Epithelial cell of prostate (primary cell): ENCODE data around the gene DNAJC16.
A peak's percentile ranks its signal among the peaks of the same experiment; 100 is the strongest.

Source experiments
- DNase-seq: peaks from one replicate; pipeline ENCODE4 v3.0.0-alpha.2; 2011; ENCODE audit warnings: low read depth, low spot score
- H3K27ac ChIP-seq: fragments of 450-650 bp; 2 replicates; pipeline ENCODE4 v1.5.1; 2017; ENCODE audit warnings: mild to moderate bottlenecking

DNAJC16 gene

GRCh38 chr1:15617173-15618076 lies 90.8 kb downstream of the DNAJC16 start, which contains the start of gene DDI2:
TSS of gene DDI2 (plus strand) at chr1:15617458. CDS start at chr1:15617671, 213 bp downstream.
- H3K27ac ChIP-seq, result peak within 1 kb of the TSS; percentile 96
- DNase-seq, result peak; percentile 89

DNA sequence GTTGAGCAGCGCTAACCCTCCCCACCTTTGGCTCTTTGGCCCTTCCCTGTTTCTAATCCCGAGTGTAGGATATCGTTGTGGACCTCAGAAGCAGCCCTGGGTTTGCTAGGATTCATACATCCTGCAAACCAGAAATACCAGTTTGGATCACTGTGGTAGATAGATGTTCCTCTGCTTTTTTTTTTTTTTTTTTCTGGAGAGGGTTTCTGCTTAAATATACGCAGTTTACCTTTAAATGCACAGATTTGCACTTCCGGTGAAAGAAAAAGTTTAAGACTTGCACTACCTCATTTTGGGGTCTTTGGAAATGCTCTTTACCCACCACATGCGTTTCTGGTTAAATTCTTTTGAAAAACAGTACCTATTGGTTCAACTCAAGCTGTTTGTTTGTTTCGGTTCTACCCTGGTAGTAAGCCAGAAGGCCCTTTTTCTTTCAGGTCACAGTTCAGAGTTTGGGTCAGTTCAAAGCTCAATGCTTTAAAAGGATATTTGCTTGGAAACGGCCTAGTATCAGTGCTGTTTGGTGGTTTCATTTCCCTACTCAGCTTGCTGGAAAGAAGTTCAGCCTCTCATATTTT lies 91.5 kb downstream of the DNAJC16 start:
- peak overlapping the region; percentile 96 for H3K27ac ChIP-seq
- peak; percentile 60 for DNase-seq

DNA sequence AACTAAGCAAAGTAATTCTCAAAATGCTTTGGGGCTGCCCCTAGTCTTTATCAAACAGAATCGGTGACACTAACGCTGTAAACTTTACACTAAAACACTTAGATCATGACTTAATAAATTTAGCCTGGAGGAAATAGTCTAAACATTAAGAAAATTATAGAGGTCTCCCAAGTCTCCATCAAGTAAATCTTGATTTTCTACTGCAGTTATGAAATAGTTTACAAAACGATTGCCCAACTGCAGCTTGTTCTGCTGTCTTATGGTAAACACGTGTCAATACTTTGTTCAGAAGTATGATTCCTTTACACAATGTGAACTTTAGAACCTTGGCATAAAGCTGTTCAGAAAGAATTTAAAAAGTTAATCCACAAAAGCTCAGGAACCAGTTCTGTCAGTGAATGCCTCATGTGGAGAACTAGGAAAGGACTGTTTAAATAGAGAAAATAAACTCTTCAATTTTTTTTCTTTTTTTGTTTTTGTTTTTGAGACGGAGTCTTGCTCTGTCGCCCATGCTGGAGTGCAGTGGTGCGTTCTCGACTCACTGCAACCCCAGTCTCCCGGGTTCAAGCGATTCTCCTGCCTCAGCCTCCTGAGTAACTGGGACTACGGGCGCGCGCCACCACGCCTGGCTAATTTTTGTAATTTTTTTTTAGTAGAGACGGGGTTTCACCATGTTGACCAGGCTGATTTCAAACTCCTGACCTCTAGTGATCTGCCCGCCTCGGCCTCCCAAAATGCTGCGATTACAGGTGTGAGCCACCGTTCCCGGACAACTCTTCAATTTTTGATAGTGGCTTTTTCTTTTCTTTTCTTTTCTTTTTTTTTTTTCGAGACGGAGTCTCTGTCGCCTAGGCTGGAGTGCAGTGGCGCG lies 92.2 kb downstream of the DNAJC16 start:
- DNase-seq, result peak; percentile 57

GRCh38 chr1:15620155-15620545 lies 93.5 kb downstream of the DNAJC16 start:
- H3K27ac ChIP-seq, result peak overlapping the region; percentile 96
- DNase-seq, result peak; percentile 46

More for the DNA sequence above, 92.2 kb downstream of the DNAJC16 start:
- peak overlapping the region; percentile 96 for H3K27ac ChIP-seq

DNA sequence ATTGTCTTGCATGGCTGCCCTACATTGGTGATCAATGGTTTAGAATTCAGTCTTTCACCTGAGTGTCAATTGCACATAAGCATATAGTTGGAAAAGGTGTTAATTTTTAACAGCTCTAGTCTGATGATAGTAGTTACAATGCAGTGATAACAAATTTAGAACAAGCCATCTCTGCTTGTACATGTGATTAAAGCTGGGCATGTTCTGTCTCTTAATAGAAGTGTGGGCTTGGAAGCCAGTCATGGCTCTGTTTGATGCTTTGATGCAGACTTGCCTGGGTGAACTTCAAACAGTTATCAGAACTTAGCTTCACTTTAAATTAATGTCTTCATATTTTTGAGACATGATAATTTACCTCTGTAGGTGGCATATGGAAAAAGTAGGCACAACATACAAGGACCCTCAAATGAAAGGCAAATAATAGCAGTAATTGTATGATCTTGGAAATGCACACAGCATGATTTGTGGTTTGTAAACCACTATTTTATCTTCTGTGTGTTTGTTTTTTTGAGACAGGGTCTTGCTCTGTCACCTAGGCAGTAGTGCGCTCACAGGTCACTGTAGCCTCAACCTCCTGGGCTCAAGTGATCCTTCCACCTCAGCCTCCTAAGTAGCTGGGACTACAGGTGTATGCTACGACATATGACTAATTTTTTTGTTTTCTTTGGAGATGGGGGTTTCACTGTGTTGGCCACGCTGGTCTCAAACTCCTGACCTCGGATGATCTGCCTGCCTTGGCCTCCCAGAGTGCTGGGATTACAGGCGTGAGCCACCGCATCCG lies 94.4 kb downstream of the DNAJC16 start:
- peak overlapping the region; percentile 96 for H3K27ac ChIP-seq
- DNase-seq, result no peak

- DNase-seq, result no peak
- H3K27ac ChIP-seq, result no peak overlapping the region
Measured at GRCh38 chr1:15621975-15622374, 95.3 kb downstream of the DNAJC16 start.

- DNase-seq, result no peak
- H3K27ac ChIP-seq, result no peak overlapping the region
Measured at GRCh38 chr1:15622712-15623373, 96.2 kb downstream of the DNAJC16 start.

DNA sequence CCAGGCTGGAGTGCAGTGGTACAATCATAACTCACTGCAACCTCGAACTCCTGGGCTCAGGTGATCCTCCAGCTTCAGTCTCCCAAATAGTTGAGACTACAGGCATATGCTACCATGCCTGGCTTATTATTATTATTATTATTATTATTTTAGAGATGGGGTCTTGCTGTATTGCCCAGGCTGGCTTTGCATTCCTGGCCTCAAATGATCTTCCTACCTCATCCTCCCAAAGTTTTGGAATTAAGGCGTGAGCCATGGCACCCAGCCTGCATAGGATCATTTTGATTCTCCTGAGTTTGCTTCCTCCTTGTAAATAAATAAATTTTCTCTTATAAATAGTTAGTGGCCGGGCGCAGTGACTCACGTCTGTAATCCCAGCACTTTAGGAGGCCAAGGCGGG lies 96.8 kb downstream of the DNAJC16 start:
- DNase-seq, result no peak
- no peak overlapping the region for H3K27ac ChIP-seq

DNA sequence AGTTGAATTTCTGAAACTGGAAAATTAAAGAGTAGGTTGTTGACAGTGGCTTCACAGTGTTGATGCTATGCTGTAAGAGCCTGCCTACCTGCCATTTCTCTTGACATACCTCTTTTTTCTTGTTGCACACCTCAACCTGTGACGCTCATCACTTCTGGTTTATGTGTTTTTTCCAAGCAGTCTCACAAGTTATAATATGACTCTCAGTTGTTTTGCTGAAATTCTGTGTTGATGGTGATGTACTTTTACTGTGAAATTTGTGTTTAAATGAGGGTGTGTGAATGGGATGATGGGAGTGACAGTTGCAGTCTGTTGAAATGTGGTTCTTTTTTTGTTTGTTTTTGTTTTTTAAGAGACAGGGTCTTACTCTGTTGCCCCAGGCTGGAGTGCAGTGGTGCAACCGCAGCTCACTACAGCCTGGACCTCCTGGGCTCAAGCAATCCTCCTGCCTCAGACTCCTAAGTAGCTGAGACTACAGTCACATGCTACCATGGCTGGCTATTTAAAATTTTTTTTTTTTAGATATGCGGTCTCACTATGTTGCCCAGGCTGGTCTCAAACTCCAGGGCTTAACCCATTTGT lies 97.6 kb downstream of the DNAJC16 start:
- no peak for DNase-seq
- no peak overlapping the region for H3K27ac ChIP-seq

DNA sequence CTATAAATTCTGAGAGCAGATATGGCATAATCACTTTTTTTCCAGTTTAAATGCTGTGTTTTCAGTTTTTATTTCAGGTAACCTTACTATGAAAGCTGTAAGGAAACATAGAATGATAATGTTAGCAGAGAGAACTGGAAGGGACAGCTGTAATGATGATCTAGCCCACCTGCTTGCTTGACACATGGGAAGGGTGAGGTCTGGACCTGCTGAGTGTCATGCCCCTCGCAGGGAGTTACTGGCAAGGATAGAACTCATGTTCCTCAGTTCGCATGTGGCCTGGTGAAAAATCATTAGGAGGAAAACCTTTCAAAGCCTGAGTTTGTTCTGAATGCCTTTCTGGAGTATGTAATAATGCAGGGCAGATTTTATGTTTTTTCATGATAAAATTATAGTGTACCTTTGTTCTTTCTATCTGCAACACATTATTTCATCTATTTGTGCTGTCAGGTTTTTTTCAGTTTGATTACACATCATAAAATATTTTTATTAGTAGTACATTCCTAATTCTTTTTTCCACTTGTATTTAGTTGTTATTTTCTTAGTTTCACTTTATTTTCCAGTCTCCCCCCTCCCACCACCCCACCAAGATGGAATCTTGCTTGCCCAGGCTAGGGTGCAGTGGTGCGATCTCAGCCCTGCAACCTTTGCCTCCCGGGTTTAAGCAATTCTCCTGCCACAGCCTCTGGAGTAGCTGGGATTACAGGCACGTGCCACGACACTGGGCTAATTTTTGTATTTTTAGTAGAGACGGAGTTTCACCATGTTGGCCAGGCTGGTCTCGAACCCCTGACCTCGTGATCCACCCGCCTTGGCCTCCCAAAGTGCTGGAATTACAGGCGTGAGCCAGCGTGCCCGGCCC lies 98.6 kb downstream of the DNAJC16 start:
- no peak for DNase-seq
- H3K27ac ChIP-seq, result no peak overlapping the region
